Measurements from ENCODE around the gene PCGF3. TPM values are rescaled to one million over a fixed set of nuclear protein-coding genes. Genes with fewer than 3 reads are reported as not detected.

PCGF3 gene
- total RNA-seq, 1 experiment from 2014 or later: 66.3 TPM

DNA sequence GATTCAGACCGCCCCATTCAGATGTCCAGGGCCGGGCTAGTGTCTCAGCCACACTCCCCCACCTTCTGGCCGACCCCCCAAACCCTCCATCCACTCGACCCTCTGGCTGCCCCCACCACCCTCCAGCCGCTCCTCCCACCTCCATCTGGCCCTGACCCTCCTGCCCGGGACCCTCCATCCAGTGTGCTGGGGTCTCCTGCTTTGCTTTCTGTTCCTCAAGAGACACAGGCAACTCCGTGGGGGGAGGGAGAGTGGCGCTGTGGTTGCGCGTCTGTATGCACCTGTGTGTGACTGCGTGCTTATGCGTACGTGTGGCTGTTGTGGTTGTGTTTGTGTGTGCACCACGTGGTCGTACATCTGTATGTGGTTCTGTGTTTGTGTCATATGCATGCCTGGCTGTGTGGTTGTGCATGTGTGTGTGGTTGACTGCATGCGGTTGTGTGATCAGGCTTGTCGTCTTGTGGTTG is 87.0 kb downstream of the PCGF3 start:
- ChIA-PET POLR2A (no interaction called here), CTCF (no interaction called here), RAD21 (ENCODE audit: low non-redundant PET in 1 of 2, low total read pairs in 2 of 2, uncharacterized antibody in 2 of 2, unreplicated experiment in 2 of 2) (no interaction called here)
- ATAC-seq (no peak), DNase-seq (ENCODE audit: low read depth, low spot score) (no peak)
- Histone ChIP-seq H3K36me3 (ENCODE audit: control insufficient read depth in 1 of 2, insufficient read depth in 2 of 2, low read length in 2 of 2) (no peaks in the 10 kb centered on the region), H3K9ac (ENCODE audit: low read length) (no peak overlapping the region), H3K4me1 (ENCODE audit: control insufficient read depth in 1 of 2, insufficient read depth in 2 of 2, low read length in 2 of 2) (no peaks in the 10 kb centered on the region), H3K4me2 (ENCODE audit: low read length) (no peak overlapping the region), H3K9me2 (ENCODE audit: insufficient read depth) (no peaks in the 10 kb centered on the region), H3K79me2 (ENCODE audit: insufficient read depth, low read length) (no peaks in the 10 kb centered on the region), H2AFZ (ENCODE audit: low read depth, low read length, poor library complexity, severe bottlenecking) (no peak overlapping the region), H3K9me3 (ENCODE audit: control insufficient read depth in 1 of 2, insufficient read depth in 1 of 2, low read depth in 1 of 2, low read length in 2 of 2) (no peaks in the 10 kb centered on the region), H3K4me3 (replicated peaks in 1 of 2; ENCODE audit: low read depth in 1 of 2, low read length in 2 of 2) (no peak overlapping the region), H3K27me3 (ENCODE audit: insufficient read depth, low read length) (no peaks in the 10 kb centered on the region), H4K20me1 (ENCODE audit: insufficient read depth) (no peaks in the 10 kb centered on the region), H3K27ac (ENCODE audit: low read depth, low read length) (no peak overlapping the region)
- intact Hi-C loops (cut with micrococcal nuclease): no loop called here
- BruUV-seq (replicated peaks): no TSS peak
- no peak for TF ChIP-seq ZNF274 (IDR thresholded peaks at IDR 0.05; ENCODE audit: low read depth, low read length)
- no peak for TF ChIP-seq ATF3 (IDR thresholded peaks at IDR 0.05)
- TF ChIP-seq EZH2 (IDR thresholded peaks at IDR 0.05): no peak
- no peak for TF ChIP-seq FOSL1 (IDR thresholded peaks at IDR 0.05; ENCODE audit: low read depth)
- no peak for TF ChIP-seq ZFX (IDR thresholded peaks at IDR 0.05)
- TF ChIP-seq, protein P1, sequence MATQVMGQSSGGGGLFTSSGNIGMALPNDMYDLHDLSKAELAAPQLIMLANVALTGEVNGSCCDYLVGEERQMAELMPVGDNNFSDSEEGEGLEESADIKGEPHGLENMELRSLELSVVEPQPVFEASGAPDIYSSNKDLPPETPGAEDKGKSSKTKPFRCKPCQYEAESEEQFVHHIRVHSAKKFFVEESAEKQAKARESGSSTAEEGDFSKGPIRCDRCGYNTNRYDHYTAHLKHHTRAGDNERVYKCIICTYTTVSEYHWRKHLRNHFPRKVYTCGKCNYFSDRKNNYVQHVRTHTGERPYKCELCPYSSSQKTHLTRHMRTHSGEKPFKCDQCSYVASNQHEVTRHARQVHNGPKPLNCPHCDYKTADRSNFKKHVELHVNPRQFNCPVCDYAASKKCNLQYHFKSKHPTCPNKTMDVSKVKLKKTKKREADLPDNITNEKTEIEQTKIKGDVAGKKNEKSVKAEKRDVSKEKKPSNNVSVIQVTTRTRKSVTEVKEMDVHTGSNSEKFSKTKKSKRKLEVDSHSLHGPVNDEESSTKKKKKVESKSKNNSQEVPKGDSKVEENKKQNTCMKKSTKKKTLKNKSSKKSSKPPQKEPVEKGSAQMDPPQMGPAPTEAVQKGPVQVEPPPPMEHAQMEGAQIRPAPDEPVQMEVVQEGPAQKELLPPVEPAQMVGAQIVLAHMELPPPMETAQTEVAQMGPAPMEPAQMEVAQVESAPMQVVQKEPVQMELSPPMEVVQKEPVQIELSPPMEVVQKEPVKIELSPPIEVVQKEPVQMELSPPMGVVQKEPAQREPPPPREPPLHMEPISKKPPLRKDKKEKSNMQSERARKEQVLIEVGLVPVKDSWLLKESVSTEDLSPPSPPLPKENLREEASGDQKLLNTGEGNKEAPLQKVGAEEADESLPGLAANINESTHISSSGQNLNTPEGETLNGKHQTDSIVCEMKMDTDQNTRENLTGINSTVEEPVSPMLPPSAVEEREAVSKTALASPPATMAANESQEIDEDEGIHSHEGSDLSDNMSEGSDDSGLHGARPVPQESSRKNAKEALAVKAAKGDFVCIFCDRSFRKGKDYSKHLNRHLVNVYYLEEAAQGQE (IDR thresholded peaks at IDR 0.05; ENCODE audit: low read depth): no peak
- no peak for TF ChIP-seq ELF1 (IDR thresholded peaks at IDR 0.05; ENCODE audit: borderline replicate concordance, low read depth)
- no peak for TF ChIP-seq CBX3 (IDR thresholded peaks at IDR 0.05; ENCODE audit: low read depth)
- TF ChIP-seq TCF7L2 (IDR thresholded peaks at IDR 0.05; ENCODE audit: borderline replicate concordance, extremely low read depth, insufficient read depth, insufficient read length): no peak
- TF ChIP-seq EZH2phosphoT487 (IDR thresholded peaks at IDR 0.05; ENCODE audit: borderline replicate concordance): no peak
- TF ChIP-seq YY1 (IDR thresholded peaks at IDR 0.05; ENCODE audit: extremely low read depth, insufficient replicate concordance, low read depth, low read length): no peak
- no peak for TF ChIP-seq POLR2A (IDR thresholded peaks at IDR 0.05; ENCODE audit: borderline replicate concordance, extremely low read depth, insufficient read depth, insufficient read length)
- no peak for TF ChIP-seq SP1 (IDR thresholded peaks at IDR 0.05; ENCODE audit: low read depth)
- TF ChIP-seq, protein P2, sequence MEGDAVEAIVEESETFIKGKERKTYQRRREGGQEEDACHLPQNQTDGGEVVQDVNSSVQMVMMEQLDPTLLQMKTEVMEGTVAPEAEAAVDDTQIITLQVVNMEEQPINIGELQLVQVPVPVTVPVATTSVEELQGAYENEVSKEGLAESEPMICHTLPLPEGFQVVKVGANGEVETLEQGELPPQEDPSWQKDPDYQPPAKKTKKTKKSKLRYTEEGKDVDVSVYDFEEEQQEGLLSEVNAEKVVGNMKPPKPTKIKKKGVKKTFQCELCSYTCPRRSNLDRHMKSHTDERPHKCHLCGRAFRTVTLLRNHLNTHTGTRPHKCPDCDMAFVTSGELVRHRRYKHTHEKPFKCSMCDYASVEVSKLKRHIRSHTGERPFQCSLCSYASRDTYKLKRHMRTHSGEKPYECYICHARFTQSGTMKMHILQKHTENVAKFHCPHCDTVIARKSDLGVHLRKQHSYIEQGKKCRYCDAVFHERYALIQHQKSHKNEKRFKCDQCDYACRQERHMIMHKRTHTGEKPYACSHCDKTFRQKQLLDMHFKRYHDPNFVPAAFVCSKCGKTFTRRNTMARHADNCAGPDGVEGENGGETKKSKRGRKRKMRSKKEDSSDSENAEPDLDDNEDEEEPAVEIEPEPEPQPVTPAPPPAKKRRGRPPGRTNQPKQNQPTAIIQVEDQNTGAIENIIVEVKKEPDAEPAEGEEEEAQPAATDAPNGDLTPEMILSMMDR (IDR thresholded peaks at IDR 0.05 in 2 of 3, conservative IDR thresholded peaks at IDR 0.05 in 1 of 3; ENCODE audit: borderline replicate concordance in 1 of 3, insufficient read depth in 1 of 3, low read depth in 2 of 3, low read length in 2 of 3): no peak
- no peak for TF ChIP-seq EGR1 (IDR thresholded peaks at IDR 0.05; ENCODE audit: low read depth)
- TF ChIP-seq SRF (IDR thresholded peaks at IDR 0.05; ENCODE audit: low read depth): no peak
- no peak for TF ChIP-seq SIN3A (IDR thresholded peaks at IDR 0.05; ENCODE audit: low read depth)
